ENCODE measurements around the gene TAX1BP3.
A peak's percentile ranks its signal among the peaks of the same experiment; 100 is the strongest.

TAX1BP3 gene

DNA sequence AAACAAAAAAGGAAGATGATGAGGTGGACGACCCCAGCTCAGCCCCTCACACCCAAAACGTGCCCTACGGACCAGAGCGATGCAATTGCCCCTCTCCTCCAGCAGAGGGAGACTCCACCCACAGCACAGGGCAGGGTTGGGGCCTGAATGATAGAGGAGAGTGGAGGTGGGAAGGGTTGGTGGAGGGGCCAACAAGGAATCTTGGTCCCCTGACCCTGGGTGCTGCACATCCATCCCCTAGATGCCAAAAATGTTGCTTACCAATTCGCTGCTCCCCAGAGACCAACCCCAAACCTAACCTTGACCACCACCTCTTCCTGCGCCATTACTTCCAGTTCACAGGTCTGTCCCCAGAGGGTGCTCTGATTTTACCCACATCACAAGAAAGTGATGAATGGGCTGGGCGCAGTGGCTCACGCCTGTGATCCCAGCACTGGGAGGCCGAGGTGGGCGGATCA is 14.7 kb upstream of the TAX1BP3 start:
- TF ChIP-seq, protein P1, sequence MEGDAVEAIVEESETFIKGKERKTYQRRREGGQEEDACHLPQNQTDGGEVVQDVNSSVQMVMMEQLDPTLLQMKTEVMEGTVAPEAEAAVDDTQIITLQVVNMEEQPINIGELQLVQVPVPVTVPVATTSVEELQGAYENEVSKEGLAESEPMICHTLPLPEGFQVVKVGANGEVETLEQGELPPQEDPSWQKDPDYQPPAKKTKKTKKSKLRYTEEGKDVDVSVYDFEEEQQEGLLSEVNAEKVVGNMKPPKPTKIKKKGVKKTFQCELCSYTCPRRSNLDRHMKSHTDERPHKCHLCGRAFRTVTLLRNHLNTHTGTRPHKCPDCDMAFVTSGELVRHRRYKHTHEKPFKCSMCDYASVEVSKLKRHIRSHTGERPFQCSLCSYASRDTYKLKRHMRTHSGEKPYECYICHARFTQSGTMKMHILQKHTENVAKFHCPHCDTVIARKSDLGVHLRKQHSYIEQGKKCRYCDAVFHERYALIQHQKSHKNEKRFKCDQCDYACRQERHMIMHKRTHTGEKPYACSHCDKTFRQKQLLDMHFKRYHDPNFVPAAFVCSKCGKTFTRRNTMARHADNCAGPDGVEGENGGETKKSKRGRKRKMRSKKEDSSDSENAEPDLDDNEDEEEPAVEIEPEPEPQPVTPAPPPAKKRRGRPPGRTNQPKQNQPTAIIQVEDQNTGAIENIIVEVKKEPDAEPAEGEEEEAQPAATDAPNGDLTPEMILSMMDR (IDR thresholded peaks at IDR 0.05; ENCODE audit: insufficient read depth, low read length, poor library complexity, severe bottlenecking): peak; percentile 95
- DNase-seq (ENCODE audit: extremely low read depth, insufficient read length): peak; percentile 76
- H3K27me3 ChIP-seq (replicated peaks; ENCODE audit: control insufficient read depth, insufficient read depth, low read length): no peaks in the 10 kb centered on the region
- H3K36me3 ChIP-seq (ENCODE audit: control insufficient read depth, insufficient read depth, low read length): peaks cover 8% of the 10 kb centered on the region
- no peak overlapping the region for H3K4me3 ChIP-seq (replicated peaks; ENCODE audit: low read depth, low read length)

DNA sequence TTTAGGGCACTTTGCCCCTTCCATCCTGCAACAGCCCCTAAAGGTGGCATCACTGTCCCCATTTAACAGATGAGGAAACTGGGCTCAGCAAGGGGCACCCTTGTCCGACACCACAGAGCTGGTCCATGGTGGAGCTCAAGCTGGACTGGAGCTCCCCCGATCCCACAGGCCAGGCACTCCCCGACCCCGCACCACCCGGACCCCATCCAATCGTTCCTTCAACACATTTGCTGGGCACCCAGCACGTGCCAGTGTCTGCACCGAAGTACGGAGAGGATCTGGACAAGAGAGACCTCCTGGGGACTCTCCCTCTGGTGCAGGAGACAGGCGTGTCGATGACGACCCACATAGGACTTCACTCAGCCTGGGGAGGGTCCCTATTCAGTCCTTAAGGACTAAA is 13.7 kb upstream of the TAX1BP3 start:
- Histone ChIP-seq H3K36me3 (ENCODE audit: control insufficient read depth, insufficient read depth, low read length) (peaks cover 8% of the 10 kb centered on the region), H3K4me3 (replicated peaks; ENCODE audit: low read depth, low read length) (no peak overlapping the region), H3K27me3 (replicated peaks; ENCODE audit: control insufficient read depth, insufficient read depth, low read length) (no peaks in the 10 kb centered on the region)
- TF ChIP-seq, protein P1 (IDR thresholded peaks at IDR 0.05; ENCODE audit: insufficient read depth, low read length, poor library complexity, severe bottlenecking): no peak
- no peak for DNase-seq (ENCODE audit: extremely low read depth, insufficient read length)

DNA sequence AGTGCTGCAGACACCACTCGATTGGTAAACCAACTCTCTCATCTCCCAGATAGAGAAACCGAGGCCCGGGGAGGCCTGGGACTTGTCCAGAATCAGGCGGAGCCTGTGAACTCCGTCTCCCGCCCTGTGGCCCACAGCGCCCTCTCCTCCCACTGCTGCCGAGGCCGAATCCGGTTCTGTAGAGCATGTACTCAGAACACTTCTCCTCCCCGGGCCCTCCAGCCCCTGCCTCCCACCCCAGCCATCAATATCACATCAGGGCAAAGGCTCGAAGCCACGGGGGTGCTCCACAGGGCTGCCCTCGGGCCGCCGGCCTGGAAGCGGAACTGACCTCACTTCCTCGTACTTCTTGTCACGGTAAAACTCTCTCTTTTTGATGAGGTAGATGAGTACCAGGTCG is 13.2 kb upstream of the TAX1BP3 start:
- no peak overlapping the region for H3K4me3 ChIP-seq (replicated peaks; ENCODE audit: low read depth, low read length)
- H3K36me3 ChIP-seq (ENCODE audit: control insufficient read depth, insufficient read depth, low read length): peaks cover 8% of the 10 kb centered on the region
- TF ChIP-seq, protein P1 (IDR thresholded peaks at IDR 0.05; ENCODE audit: insufficient read depth, low read length, poor library complexity, severe bottlenecking): no peak
- no peak for DNase-seq (ENCODE audit: extremely low read depth, insufficient read length)
- H3K27me3 ChIP-seq (replicated peaks; ENCODE audit: control insufficient read depth, insufficient read depth, low read length): no peaks in the 10 kb centered on the region

GRCh38 chr17:3681057-3681456 is 12.7 kb upstream of the TAX1BP3 start:
- DNase-seq (ENCODE audit: extremely low read depth, insufficient read length): no peak
- TF ChIP-seq, protein P1 (IDR thresholded peaks at IDR 0.05; ENCODE audit: insufficient read depth, low read length, poor library complexity, severe bottlenecking): no peak
- Histone ChIP-seq H3K36me3 (ENCODE audit: control insufficient read depth, insufficient read depth, low read length) (peaks cover 8% of the 10 kb centered on the region), H3K4me3 (replicated peaks; ENCODE audit: low read depth, low read length) (no peak overlapping the region), H3K27me3 (replicated peaks; ENCODE audit: control insufficient read depth, insufficient read depth, low read length) (no peaks in the 10 kb centered on the region)

- Histone ChIP-seq H3K4me3 (replicated peaks; ENCODE audit: low read depth, low read length) (no peak overlapping the region), H3K36me3 (ENCODE audit: control insufficient read depth, insufficient read depth, low read length) (peaks cover 6% of the 10 kb centered on the region), H3K27me3 (replicated peaks; ENCODE audit: control insufficient read depth, insufficient read depth, low read length) (no peaks in the 10 kb centered on the region)
- no peak for DNase-seq (ENCODE audit: extremely low read depth, insufficient read length)
- TF ChIP-seq, protein P1 (IDR thresholded peaks at IDR 0.05; ENCODE audit: insufficient read depth, low read length, poor library complexity, severe bottlenecking): no peak
Observed at GRCh38 chr17:3679531-3680126, 11.3 kb upstream of the TAX1BP3 start.

All from GM06990 (cell line).